Activated naive CD8-positive, alpha-beta T cell treated with anti-CD3 and anti-CD28 coated beads, Interleukin-2, amount 50 U/mL, for 24 hours (primary cell): Measurements from ENCODE around the gene SH3BP1.
"Not testable (repeated sequence)": the region's sequence is repeated elsewhere in the genome, so short reads cannot be mapped to it uniquely, and the experiment has no call there.

ENCODE experiments used
- ATAC-seq: fragments of 150-1000 bp; cut with Tn5 transposase; one replicate; pipeline ENCODE4 v1.10.0; 2021
- DNase-seq: peaks from one replicate; pipeline ENCODE4 v3.0.0; 2021
- H3K27ac Mint-ChIP-seq: one replicate; pipeline ENCODE4 v1.8.0; 2021; ENCODE audit warnings: mild to moderate bottlenecking, mixed read lengths
- H3K27me3 Mint-ChIP-seq: one replicate; pipeline ENCODE4 v1.8.0; 2021; ENCODE audit warnings: mixed read lengths
- H3K36me3 Mint-ChIP-seq: one replicate; pipeline ENCODE4 v1.8.0; 2021; ENCODE audit warnings: low read depth, mixed read lengths
- H3K4me1 Mint-ChIP-seq: one replicate; pipeline ENCODE4 v1.8.0; 2021; ENCODE audit warnings: mixed read lengths
- H3K4me3 Mint-ChIP-seq: one replicate; pipeline ENCODE4 v1.8.0; 2021; ENCODE audit warnings: mild to moderate bottlenecking, moderate library complexity, mixed read lengths
- H3K9me3 Mint-ChIP-seq: one replicate; pipeline ENCODE4 v1.8.0; 2021; ENCODE audit warnings: mixed read lengths

Gene SH3BP1

GRCh38 chr22:37681556-37682049 lies 42.1 kb downstream of the SH3BP1 start:
- DNase-seq (peak; percentile 80), ATAC-seq (peak; percentile 45)
- H3K4me1 Mint-ChIP-seq = peaks cover 34% of the 10 kb centered on the region
- no peaks in the 10 kb centered on the region for H3K9me3 Mint-ChIP-seq
- H3K27me3 Mint-ChIP-seq = no peaks in the 10 kb centered on the region
- no peak overlapping the region for H3K4me3 Mint-ChIP-seq
- peaks cover 5% of the 10 kb centered on the region for H3K36me3 Mint-ChIP-seq
- H3K27ac Mint-ChIP-seq = no peak overlapping the region

- Mint-ChIP-seq H3K27me3 (no peaks in the 10 kb centered on the region), H3K36me3 (peaks cover 16% of the 10 kb centered on the region)
These were observed 45.5 kb downstream of the SH3BP1 start for GRCh38 chr22:37684803-37685615.

DNA sequence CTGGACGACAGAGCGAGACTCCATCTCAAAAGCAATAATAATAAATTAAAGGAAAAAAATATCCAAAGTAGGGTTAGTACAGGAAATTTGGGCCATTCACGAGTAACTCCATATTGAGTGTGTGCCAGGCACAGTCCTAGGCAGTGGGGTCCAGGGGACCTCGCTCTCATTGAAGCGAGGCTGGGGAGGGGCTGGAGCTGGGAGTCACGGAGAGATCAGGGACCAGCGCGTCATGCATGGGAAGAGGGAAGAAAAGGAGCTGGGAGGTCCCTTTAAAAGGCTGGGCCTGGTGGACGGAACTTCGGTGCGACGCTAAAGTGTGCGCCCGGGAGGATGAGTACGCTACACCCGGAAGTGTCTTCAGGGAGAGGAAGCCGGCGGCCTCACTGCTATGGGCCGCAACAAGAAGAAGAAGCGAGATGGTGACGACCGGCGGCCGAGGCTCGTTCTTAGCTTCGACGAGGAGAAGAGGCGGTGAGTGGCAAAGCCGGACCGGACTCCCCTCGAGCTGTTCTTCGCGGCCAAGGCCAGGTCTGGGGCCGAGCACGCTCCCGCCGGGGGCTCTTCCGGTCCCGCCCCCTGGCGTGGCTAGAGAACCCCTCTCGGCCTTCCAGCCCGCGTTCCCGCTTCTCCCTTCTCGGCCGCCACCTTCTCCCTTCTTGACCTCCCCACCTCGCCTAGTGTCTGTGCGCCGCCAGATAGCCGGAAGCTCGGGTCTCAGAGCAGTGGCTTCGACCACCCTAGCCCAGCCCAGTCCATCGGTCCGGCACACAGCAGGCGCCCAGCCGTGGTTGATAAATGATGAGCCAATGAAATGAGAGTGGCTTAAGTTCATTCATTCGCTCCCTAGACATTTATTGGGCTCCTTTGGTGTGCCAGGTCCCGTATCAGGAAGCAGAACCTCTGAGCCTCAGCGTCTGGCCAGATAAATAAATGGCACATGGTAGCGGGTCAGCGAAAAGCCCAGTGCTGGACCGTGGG lies 46.8 kb downstream of the SH3BP1 start, which contains the start of gene NOL12:
Gene NOL12 (plus strand): TSS at position 342 of the 981 bp plus-strand sequence. CDS start 50 bp downstream, at position 392.
- Mint-ChIP-seq H3K27ac (peak within 1 kb of the TSS; percentile 96), H3K9me3 (no peaks in the 10 kb centered on the region), H3K4me3 (peak within 1 kb of the TSS; percentile 97), H3K4me1 (peaks cover 31% of the 10 kb centered on the region), H3K36me3 (peaks cover 25% of the 10 kb centered on the region), H3K27me3 (no peaks in the 10 kb centered on the region)
- ATAC-seq = peak; percentile 85
- DNase-seq = peak; percentile 82

More at GRCh38 chr22:37684803-37685615, 45.5 kb downstream of the SH3BP1 start:
- no peak for DNase-seq
- Mint-ChIP-seq H3K4me3 (no peak overlapping the region), H3K4me1 (peaks cover 37% of the 10 kb centered on the region), H3K9me3 (no peaks in the 10 kb centered on the region), H3K27ac (no peak overlapping the region)
- no peak for ATAC-seq

DNA sequence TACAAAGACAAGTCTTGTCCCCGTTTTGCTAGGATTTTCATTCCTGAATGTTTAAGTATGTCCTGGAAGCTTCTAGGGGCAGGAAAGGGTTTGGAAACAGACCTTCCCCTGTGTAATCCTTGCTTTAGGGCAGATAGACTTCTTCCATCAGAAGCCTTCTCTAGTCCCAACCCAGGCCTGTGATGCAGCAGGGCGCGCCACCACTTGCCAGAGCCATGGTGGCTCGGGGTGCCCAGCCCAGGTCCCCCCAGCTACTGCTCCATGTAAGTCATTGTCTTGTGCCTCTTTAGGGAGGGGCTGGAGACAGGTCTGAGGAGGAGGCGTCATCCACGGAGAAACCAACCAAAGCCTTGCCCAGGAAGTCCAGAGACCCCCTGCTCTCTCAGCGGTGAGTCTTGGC lies 50.9 kb downstream of the SH3BP1 start:
- H3K27ac Mint-ChIP-seq = no peak overlapping the region
- peaks cover 27% of the 10 kb centered on the region for H3K4me1 Mint-ChIP-seq
- H3K4me3 Mint-ChIP-seq = no peak overlapping the region

GRCh38 chr22:37690901-37691504 lies 51.5 kb downstream of the SH3BP1 start:
- Mint-ChIP-seq H3K27ac (no peak overlapping the region), H3K27me3 (no peaks in the 10 kb centered on the region), H3K36me3 (peaks cover 40% of the 10 kb centered on the region), H3K4me1 (peaks cover 30% of the 10 kb centered on the region), H3K4me3 (no peak overlapping the region), H3K9me3 (no peaks in the 10 kb centered on the region)
- no peak for DNase-seq
- ATAC-seq = no peak

More for the DNA sequence above, 50.9 kb downstream of the SH3BP1 start:
- ATAC-seq (no peak), DNase-seq (no peak)
- Mint-ChIP-seq H3K36me3 (peaks cover 37% of the 10 kb centered on the region), H3K9me3 (no peaks in the 10 kb centered on the region), H3K27me3 (no peaks in the 10 kb centered on the region)

DNA sequence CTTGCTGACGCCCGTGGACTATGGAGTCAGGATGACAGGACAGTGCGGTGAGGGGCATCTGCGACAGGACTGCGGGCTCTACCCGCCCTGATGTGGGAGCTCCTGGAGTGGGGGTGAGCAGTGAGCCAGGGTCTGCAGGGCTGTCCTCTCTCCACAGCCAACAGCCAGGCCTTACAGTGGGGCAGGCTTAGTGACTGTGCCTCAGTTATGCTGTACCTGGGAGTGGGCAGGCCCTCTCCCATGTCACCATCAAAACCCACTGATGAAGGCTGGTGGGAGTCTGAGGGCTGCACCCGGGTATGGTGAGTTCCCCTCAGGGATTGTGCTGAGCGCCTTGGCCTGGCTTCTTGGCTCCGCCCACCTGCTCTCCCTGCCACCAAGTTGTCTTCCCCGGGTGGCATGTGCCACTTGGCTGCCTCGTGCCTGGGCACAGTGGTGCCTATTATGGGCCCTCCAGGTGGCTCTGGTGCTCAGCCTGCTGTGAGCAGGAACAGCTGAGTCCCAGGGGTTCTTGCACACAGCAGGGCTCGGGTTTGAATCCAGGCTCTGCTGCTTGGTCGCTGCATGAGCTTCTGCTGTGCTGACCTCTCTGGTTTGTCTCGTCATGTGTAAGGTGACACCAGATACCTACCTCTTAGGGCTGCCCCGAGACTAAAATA lies 53.3 kb downstream of the SH3BP1 start:
- H3K4me3 Mint-ChIP-seq = no peak overlapping the region
- DNase-seq (no peak), ATAC-seq (no peak)
- H3K27ac Mint-ChIP-seq = no peak overlapping the region
- H3K9me3 Mint-ChIP-seq = no peaks in the 10 kb centered on the region
- H3K27me3 Mint-ChIP-seq = no peaks in the 10 kb centered on the region
- peaks cover 26% of the 10 kb centered on the region for H3K4me1 Mint-ChIP-seq
- H3K36me3 Mint-ChIP-seq = peaks cover 35% of the 10 kb centered on the region

DNA sequence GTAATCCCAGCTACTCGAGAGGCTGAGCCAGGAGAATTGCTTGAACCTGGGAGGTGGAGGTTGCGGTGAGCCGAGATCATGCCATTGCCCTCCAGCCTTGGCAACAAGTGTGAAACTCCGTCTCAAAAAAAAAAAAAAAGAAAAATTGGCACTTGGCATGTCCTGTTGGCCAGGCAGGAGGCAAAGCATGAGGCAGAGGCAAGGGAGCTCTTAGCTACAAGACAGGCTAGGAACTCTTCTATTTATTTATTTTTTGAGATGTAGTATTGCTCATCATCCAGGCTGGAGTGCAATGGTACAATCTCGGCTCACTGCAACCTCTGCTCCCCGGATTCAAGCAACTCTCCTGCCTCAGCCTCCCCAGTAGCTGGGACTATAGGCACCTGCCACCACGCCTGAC lies 54.7 kb downstream of the SH3BP1 start:
- not testable (repeated sequence) for ATAC-seq, DNase-seq, H3K9me3 Mint-ChIP-seq, H3K27me3 Mint-ChIP-seq, H3K27ac Mint-ChIP-seq, H3K4me3 Mint-ChIP-seq
- Mint-ChIP-seq H3K36me3 (peaks cover 27% of the 10 kb centered on the region), H3K4me1 (peaks cover 15% of the 10 kb centered on the region)

GRCh38 chr22:37696260-37696656 lies 56.8 kb downstream of the SH3BP1 start:
- ATAC-seq, H3K27me3 Mint-ChIP-seq, DNase-seq, H3K27ac Mint-ChIP-seq, H3K9me3 Mint-ChIP-seq: not testable (repeated sequence)
- peak overlapping the region; percentile 42 for H3K4me3 Mint-ChIP-seq
- H3K4me1 Mint-ChIP-seq = peaks cover 13% of the 10 kb centered on the region
- peaks cover 15% of the 10 kb centered on the region for H3K36me3 Mint-ChIP-seq

DNA sequence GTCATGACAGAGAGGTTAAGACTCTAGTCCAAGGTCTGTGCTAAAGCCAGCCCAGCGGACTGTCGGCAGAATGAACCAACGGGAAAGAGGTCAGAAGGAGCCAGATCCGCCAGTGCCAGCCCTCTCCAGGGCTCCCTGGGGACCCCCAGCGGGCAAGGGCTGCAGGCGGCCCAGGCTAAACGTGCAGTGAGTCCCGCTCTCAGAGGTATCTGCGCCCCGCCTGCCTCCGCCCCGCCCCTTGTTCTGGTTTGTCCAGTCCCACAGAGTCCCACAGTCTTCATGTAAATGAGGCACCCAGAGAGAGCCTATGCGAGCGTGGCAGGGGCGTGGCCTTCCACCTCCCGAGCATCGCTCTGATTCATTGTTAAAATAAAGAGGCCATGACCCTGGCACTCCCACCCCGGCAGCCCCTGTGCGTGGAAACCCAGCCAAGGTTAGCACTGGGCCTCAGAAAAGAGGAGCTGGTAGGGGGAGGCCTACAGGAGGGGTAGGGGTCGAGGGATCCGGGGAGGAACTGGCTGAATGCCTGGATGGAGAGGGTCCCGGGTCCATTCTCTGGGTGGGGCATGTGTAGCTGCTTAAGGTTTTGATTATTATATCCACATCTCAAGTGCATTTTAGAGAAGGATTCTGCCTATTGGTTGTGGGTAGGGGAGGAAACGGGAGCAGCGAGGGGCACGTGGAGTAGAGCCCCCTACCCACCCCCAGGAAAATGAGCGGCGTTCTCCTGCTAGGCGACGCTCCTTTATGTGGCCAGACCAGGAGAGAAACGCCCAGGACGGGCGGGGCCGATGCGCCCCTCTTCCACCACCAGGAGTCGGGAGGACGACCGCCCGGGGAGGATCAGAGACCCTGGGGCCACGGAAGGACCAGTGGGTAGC lies 57.4 kb downstream of the SH3BP1 start, which contains the start of gene TRIOBP:
Gene TRIOBP (plus strand): TSS at position 392 of the 881 bp plus-strand sequence. CDS start 4,318 bp downstream, outside the sequence.
- no peaks in the 10 kb centered on the region for H3K27me3 Mint-ChIP-seq
- peak; percentile 93 for DNase-seq
- H3K36me3 Mint-ChIP-seq = peaks cover 15% of the 10 kb centered on the region
- no peak within 1 kb of the TSS for H3K27ac Mint-ChIP-seq
- H3K4me1 Mint-ChIP-seq = peaks cover 13% of the 10 kb centered on the region
- peak within 1 kb of the TSS; percentile 42 for H3K4me3 Mint-ChIP-seq
- ATAC-seq = peak; percentile 100
- no peaks in the 10 kb centered on the region for H3K9me3 Mint-ChIP-seq

GRCh38 chr22:37697538-37697835 lies 58.0 kb downstream of the SH3BP1 start:
- no peak for DNase-seq
- peaks cover 13% of the 10 kb centered on the region for H3K36me3 Mint-ChIP-seq
- H3K4me3 Mint-ChIP-seq = no peak overlapping the region
- H3K4me1 Mint-ChIP-seq = peaks cover 13% of the 10 kb centered on the region
- ATAC-seq = no peak
- H3K27ac Mint-ChIP-seq = no peak overlapping the region
- H3K9me3 Mint-ChIP-seq = no peaks in the 10 kb centered on the region
- H3K27me3 Mint-ChIP-seq = no peaks in the 10 kb centered on the region

DNA sequence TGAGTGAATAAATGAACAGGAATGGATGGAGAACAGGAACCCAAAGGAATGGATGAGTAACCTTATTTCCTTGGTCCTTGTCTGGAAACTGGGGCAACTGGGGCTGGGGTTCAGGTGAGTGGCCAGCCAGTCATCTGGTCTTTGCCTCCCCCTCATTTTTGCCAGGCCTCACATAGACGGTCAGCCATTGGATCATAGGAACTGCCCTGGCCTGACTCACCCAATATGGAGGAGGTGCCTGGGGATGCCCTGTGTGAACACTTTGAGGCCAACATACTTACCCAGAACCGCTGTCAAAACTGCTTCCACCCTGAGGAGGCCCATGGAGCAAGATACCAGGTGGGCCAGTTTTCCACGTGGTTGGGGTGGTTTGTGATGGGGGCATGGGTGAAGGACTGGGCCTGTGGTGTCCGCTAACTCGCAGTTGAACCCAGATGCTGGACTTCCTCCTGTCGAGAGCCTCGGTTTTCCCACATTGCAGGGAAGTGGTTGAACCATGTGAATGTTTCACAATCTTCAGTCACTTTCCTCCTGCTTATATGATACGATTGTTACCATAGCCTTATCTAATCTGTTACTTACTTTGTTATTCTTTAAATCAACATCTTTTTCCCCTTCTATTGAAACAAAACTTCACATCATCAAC lies 61.8 kb downstream of the SH3BP1 start:
- Mint-ChIP-seq H3K4me1 (peaks cover 7% of the 10 kb centered on the region), H3K27ac (no peak overlapping the region), H3K27me3 (no peaks in the 10 kb centered on the region), H3K36me3 (no peaks in the 10 kb centered on the region), H3K4me3 (no peak overlapping the region), H3K9me3 (no peaks in the 10 kb centered on the region)
- ATAC-seq (no peak), DNase-seq (no peak)

GRCh38 chr22:37703906-37704305 lies 64.4 kb downstream of the SH3BP1 start:
- ATAC-seq = no peak
- Mint-ChIP-seq H3K36me3 (no peaks in the 10 kb centered on the region), H3K9me3 (no peaks in the 10 kb centered on the region)

DNA sequence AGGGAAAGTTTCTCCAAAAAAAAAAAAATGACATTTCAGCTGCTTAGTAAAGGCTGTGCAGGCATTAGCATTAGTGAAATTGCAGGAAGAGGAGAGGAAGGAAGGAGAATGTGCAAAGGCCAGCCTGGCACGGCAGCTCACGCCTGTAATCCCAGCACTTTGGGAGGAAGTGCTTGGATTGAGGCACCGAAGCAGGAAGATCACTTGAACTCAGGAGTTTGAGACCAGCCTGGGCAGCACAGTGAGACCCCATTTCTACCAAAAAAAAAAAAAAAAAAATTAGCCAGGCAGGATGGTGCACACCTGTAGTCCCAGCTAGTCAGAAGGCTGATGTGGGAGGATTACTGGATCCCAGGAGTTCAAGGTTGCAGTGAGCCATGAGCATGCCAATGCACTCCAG lies 65.2 kb downstream of the SH3BP1 start:
- Mint-ChIP-seq H3K4me3 (no peak overlapping the region), H3K9me3 (no peaks in the 10 kb centered on the region), H3K27me3 (no peaks in the 10 kb centered on the region), H3K27ac (no peak overlapping the region), H3K36me3 (no peaks in the 10 kb centered on the region), H3K4me1 (no peaks in the 10 kb centered on the region)
- DNase-seq (no peak), ATAC-seq (no peak)

More at GRCh38 chr22:37703906-37704305, 64.4 kb downstream of the SH3BP1 start:
- H3K27ac Mint-ChIP-seq = no peak overlapping the region
- H3K27me3 Mint-ChIP-seq = no peaks in the 10 kb centered on the region
- DNase-seq = no peak
- no peak overlapping the region for H3K4me3 Mint-ChIP-seq
- H3K4me1 Mint-ChIP-seq = no peaks in the 10 kb centered on the region
